ENCODE measurements around the gene CIRBP.

DNA sequence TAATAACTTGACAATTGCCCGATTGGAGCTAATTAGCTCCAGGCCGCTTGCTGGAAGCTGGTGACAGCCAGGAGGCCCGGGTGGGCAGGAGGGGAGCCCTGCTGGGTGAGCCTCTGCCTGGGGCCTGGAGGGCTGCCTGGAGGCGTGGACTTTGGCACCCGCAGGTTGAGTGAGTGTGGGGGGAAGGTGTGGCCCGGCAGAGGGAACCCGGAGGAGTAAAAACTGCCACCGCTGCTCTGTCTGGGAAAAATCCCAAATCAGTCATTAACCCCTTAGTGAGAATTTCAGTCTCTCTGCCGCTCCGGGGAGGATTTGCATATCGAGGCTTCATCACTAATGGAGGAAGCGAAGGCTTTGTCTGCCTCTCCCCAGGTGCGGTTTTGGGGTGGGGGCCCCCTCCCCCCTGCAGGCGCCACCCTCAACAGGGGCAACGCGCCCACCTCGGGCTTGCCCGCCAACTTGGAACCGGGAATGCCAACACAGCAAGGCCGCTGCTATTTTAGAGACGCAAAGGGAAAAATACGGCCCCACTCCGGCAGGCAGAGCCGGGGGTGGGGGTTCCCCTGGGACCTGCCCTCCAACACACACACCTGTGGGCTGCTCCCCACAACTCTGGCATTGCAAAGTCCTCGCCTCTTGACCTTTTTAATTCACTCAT is 22.8 kb downstream of the CIRBP start:
- TF ChIP-seq, protein P1, sequence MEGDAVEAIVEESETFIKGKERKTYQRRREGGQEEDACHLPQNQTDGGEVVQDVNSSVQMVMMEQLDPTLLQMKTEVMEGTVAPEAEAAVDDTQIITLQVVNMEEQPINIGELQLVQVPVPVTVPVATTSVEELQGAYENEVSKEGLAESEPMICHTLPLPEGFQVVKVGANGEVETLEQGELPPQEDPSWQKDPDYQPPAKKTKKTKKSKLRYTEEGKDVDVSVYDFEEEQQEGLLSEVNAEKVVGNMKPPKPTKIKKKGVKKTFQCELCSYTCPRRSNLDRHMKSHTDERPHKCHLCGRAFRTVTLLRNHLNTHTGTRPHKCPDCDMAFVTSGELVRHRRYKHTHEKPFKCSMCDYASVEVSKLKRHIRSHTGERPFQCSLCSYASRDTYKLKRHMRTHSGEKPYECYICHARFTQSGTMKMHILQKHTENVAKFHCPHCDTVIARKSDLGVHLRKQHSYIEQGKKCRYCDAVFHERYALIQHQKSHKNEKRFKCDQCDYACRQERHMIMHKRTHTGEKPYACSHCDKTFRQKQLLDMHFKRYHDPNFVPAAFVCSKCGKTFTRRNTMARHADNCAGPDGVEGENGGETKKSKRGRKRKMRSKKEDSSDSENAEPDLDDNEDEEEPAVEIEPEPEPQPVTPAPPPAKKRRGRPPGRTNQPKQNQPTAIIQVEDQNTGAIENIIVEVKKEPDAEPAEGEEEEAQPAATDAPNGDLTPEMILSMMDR (IDR thresholded peaks at IDR 0.05; ENCODE audit: low read depth, low read length, poor library complexity, severe bottlenecking), result no peak
- TF ChIP-seq EZH2phosphoT487 (IDR thresholded peaks at IDR 0.05; ENCODE audit: borderline replicate concordance, low read length), result no peak

All from DOHH2 (cell line).